Measurements from ENCODE around the gene MAPK8IP3.
"Not testable (repeated sequence)": the region's sequence is repeated elsewhere in the genome, so short reads cannot be mapped to it uniquely, and the experiment has no call there.

MAPK8IP3 gene

GRCh38 chr16:1680361-1680760 is 25.6 kb upstream of the MAPK8IP3 start:
- no peak for DNase-seq

- DNase-seq: no peak
These were observed 25.0 kb upstream of the MAPK8IP3 start for GRCh38 chr16:1681032-1681431.

- DNase-seq: no peak
These were observed 18.3 kb upstream of the MAPK8IP3 start for GRCh38 chr16:1687427-1688316.

- no peak for DNase-seq
These were observed 17.0 kb upstream of the MAPK8IP3 start for GRCh38 chr16:1688807-1689560.

GRCh38 chr16:1689853-1690252 is 16.1 kb upstream of the MAPK8IP3 start:
- no peak for DNase-seq

- DNase-seq: no peak
These were observed 15.2 kb upstream of the MAPK8IP3 start for GRCh38 chr16:1690810-1691209.

GRCh38 chr16:1691276-1691675 is 14.7 kb upstream of the MAPK8IP3 start:
- DNase-seq: no peak

GRCh38 chr16:1691956-1692355 is 14.0 kb upstream of the MAPK8IP3 start:
- DNase-seq: no peak

- DNase-seq: no peak
These were observed 9.1 kb upstream of the MAPK8IP3 start for GRCh38 chr16:1696863-1697262.

GRCh38 chr16:1698680-1699079 is 7.3 kb upstream of the MAPK8IP3 start:
- DNase-seq: no peak

GRCh38 chr16:1700246-1700645 is 5.7 kb upstream of the MAPK8IP3 start:
- no peak for DNase-seq

GRCh38 chr16:1701216-1701878 is 4.6 kb upstream of the MAPK8IP3 start:
- DNase-seq: no peak

- DNase-seq: not testable (repeated sequence)
These were observed 689 bp upstream of the MAPK8IP3 start for GRCh38 chr16:1705324-1705687.

- DNase-seq: peak; percentile 74
These were observed 594 bp downstream of the MAPK8IP3 start for GRCh38 chr16:1706386-1707192.

- peak; percentile 63 for DNase-seq
These were observed 1.3 kb downstream of the MAPK8IP3 start for GRCh38 chr16:1707193-1707790.

GRCh38 chr16:1708083-1708767 is 2.2 kb downstream of the MAPK8IP3 start:
- DNase-seq: no peak

GRCh38 chr16:1708768-1709180 is 2.8 kb downstream of the MAPK8IP3 start:
- no peak for DNase-seq

- DNase-seq: no peak
These were observed 3.4 kb downstream of the MAPK8IP3 start for GRCh38 chr16:1709356-1709755.

GRCh38 chr16:1710811-1711507 is 5.0 kb downstream of the MAPK8IP3 start:
- no peak for DNase-seq

GRCh38 chr16:1712791-1713261 is 6.8 kb downstream of the MAPK8IP3 start:
- no peak for DNase-seq

GRCh38 chr16:1713331-1713730 is 7.3 kb downstream of the MAPK8IP3 start:
- DNase-seq: no peak

Measured in activated CD8-positive, alpha-beta memory T cell treated with anti-CD3 and anti-CD28 coated beads for 24 hours (primary cell).